HG03064 (cell line): Measurements from ENCODE around the gene OR2V1.
"Not testable (repeated sequence)": the region's sequence is repeated elsewhere in the genome, so short reads cannot be mapped to it uniquely, and the experiment has no call there.

Experiments
- ATAC-seq: cut with Tn5 transposase; IDR thresholded peaks from one replicate; pipeline ENCODE4 v1.9.1; 2021; ENCODE audit warnings: low read depth; ENCODE audit not compliant: unreplicated experiment

The OR2V1 gene

DNA sequence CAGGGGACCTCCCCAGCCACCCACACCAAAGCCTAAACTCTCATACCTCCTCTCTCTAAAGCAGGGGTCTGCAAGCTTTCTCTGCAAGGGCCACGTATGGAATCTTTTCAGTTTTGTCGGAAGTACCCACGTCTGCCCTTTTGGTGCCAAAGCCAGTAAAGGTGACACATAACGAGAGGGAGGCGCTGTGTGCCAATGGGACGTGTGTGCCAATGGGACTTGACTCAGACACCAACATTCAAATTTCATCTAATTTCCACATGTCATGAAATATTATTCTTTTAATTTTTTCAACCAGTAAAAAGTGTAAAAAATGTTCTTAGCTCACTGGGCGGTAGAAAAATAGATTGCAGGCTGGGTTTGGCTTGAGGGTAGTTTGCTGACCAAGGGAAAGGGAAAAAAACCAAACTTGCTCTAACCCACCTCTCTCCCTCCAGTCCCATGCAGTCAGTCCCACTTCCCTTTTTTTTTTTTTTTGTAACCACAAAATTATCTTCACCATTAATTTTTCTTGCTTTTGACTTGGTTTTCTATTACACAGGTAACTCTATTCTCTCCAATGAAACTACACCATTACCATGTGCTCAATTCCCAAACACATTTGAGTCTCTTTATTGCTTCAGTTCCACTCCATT lies 25.5 kb downstream of the OR2V1 start:
- no peak for ATAC-seq

DNA sequence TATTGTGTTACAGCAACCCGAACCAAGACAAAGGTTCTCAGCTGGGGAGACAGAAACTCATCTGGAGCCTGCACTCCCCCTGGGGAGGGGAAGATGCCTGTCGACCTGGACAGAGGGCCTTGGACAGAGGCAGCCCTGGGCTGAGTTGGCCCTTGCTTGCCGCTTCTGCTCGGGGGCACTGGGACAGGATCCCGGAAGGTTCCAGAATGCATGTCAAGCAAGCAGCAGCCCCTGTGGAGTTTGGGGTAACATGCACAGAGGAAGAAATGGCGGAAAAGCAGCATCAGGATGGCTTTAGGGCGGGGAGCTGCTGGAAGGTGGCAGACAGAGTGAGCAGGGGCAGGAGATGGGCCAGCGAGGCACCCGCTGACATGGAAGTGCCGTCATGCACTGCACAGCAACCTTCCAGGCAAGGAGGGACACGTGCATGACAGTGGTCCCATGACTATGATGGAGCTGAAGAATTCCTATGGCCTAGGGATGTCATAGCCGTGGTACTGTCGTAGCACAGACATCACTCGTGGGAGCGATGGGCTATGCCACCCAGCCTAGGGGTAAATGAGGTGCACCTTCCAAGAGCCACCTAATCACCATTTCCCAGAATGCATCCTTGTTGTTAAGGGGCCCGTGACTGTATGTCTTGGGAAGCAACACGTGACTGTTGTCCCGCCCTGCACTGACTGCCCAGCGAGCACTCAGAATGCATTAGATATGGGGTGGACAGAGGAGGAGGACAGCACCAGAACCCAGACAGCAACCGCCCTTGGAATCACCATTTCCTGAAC lies 26.2 kb downstream of the OR2V1 start:
- ATAC-seq = not testable (repeated sequence)

DNA sequence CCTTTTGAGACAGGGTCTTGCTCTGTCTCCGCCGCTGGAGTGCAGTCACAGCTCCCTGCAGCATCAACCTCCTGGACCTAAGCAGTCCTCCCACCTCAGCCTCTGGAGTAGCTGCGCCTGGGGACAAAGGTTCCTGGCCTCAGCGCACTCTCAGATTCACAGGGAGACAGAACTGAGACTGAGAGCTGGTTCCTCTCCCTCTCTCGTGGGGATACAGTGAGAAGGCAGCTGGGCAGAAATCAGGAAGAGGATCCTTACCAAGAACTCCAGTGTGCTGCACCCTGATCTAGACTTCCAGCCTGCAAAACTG lies 26.8 kb downstream of the OR2V1 start:
- not testable (repeated sequence) for ATAC-seq

DNA sequence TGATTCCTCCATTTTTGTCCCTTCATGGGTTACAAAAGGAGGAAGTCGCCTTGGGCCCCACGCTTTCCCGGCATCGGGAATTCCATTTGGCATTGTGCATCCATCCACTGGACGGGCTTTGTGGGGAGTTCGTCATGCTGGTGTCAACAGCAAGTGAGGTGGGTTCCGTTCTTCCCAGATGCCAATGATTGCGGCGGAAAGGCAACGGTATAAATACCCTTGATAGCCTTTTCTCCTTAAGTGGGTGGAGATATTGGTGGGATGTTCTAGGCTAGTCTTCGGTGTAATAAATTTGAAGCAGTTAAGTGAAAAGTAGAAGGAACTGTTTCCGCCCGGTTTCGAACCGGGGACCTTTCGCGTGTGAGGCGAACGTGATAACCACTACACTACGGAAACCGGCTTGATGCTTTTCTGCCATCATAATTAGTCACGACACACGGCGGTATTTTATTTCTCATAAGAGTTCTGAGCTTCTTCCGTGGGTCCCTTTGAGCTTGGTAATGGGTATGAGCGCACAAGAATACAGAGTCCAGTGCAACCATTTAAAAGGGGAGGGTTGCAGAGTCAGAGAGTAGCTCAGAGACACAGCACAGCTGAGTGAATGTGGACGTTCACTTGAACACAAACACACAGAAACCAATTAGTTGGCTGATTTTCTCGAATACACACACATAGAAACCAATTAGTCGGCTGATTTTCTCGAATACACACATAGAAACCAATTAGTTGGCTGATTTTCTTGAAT lies 28.9 kb downstream of the OR2V1 start:
- ATAC-seq = not testable (repeated sequence)

DNA sequence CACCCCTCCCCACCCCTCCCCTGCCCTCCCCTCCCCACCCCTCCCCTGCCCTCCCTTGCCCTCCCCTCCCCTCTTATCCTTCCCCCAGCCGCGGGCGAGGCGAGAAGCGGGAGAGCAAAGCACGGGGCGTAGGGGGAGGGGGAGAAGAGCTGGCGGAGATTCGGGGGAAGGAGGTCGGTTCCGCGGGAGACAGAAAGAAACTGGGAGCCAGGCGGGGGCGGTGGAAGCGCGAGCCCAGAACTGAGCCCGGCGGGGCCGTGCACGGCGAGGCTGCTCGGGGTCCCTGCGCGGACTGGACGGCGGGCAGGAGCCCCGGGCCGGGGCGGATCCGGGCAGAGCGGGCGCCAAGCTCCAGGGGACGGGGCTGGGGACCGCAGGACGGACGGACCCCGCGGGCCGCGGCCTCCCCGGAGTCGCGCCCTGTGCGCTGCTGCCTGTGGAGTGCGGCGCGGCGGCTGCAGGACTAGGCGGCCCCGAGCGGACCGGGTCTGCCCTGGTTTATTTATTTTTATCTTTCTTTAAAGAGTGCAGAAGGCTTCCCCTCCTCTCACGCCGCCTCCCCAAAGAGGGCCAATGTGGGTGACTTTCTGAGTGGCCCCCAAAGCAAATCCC lies 29.8 kb downstream of the OR2V1 start:
- ATAC-seq = not testable (repeated sequence)

DNA sequence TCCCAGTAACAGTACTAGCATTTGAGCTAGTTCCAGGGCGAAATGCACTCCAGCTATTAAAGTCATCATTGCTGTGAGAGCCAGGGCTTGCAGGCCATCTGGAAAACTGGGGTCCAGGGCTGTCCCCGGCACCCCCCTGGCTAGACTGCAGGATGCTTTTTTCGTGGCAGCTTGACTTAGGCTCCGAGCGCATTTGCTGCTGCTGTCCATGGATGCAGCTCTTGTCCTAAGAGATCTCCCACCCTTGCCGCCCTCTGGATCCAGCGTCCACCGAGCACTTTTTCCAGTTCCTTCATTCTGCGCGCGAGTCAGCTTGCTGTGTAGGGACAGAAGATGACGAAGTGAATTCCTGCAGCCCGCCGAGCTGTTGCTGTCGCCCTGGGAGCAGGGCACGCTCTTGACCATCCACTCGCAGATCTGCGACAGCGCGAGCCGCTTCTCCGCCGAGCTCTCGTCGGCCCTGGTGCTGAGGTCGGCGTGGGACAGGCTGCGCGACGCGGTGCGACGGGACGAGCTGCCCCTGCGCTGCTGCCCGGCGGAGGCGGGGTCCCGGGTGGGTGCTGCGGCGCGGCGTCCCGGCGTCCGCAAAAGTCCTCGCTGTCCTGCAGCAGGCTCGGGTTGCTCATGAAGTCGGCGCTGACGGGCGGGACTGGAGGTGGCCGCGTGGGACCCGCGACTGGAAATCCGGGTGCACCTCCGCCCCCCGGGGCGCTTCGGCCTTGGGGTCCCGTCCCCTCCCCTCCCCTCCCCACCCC lies 30.7 kb downstream of the OR2V1 start:
- no peak for ATAC-seq

DNA sequence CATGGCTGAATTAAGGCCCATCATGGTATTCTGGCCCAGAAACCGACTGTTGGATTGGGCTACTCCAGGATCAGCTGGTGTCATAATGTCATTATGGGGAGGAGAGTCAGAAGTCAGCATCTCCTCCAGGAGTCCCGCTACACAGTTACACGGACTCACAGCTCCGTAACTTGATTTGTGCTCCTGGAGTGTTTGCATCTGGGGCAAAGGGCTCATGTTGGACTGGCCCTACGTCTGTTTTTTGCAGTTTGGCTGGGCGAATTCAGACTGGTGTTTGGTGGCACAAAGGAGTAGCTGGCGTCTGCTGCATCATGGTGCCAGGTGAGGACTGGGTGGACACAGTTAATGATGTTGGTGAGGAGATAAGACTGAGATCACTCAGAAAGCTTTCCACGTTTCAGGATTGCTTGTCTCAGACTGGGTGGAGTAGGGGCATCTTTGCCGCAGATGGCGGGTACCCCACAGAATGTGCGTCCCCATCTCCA lies 31.3 kb downstream of the OR2V1 start:
- ATAC-seq = no peak

DNA sequence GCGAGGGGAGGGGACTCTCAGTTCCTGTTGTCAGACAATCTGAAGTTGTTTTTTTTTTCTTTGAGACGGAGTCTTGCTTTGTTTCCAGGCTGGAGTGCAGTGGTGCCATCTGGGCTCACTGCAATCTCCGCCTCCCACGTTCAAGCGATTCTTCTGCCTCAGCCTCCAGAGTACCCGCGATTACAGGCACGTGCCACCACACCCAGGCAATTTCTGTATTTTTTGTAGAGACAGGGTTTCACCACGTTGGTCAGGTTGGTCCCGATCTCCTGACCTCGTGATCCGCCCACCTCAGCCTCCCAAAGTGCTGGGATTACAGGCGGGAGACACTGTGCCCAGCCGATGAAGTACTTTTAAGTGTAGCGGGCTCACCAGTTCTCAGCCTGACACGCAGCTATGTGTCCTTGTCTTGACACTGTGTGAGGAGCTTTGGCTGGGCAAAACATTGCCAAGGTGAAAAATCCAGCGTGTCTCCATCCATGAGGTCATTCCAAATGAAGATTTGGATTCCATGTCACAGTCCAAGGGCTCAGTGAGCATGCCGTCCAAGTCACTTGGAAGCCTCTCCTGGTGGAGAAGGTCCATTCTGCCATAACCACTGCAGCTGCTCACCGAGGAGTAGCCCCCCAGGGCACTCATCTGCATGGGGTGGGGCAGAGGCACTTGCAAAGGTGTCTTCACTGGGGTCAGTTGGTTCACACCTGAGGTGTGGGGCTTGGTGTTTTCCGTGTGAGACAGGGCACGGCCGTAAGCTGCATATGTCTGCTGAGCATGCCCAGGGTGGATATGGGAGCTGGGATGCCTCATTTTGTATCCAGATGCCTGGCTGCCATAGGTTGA lies 32.0 kb downstream of the OR2V1 start:
- no peak for ATAC-seq

DNA sequence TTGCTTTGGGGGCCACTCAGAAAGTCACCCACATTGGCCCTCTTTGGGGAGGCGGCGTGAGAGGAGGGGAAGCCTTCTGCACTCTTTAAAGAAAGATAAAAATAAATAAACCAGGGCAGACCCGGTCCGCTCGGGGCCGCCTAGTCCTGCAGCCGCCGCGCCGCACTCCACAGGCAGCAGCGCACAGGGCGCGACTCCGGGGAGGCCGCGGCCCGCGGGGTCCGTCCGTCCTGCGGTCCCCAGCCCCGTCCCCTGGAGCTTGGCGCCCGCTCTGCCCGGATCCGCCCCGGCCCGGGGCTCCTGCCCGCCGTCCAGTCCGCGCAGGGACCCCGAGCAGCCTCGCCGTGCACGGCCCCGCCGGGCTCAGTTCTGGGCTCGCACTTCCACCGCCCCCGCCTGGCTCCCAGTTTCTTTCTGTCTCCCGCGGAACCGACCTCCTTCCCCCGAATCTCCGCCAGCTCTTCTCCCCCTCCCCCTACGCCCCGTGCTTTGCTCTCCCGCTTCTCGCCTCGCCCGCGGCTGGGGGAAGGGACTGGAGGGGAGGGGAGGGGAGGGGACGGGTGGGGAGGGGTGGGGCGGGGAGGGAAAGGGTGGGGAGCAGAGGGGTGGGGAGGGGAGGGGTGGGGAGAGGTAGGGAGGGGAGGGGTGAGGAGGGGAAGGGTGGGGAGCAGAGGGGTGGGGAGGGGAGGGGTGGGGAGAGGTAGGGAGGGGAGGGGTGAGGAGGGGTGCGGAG lies 33.0 kb downstream of the OR2V1 start:
- not testable (repeated sequence) for ATAC-seq

DNA sequence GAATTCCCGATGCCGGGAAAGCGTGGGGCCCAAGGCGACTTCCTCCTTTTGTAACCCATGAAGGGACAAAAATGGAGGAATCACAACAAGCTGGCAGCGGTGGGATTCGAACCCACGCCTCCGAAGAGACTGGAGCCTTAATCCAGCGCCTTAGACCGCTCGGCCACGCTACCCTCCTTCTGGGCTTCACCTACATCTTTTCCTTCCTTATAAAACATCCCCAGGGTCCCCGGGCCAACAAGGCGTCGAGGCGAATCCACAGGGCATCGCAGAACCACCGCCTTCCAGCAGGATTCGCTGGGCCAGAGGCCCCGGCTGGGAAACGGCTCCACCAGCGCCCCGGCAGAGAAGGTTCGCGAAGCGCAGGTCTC lies 33.6 kb downstream of the OR2V1 start:
- ATAC-seq = not testable (repeated sequence)

DNA sequence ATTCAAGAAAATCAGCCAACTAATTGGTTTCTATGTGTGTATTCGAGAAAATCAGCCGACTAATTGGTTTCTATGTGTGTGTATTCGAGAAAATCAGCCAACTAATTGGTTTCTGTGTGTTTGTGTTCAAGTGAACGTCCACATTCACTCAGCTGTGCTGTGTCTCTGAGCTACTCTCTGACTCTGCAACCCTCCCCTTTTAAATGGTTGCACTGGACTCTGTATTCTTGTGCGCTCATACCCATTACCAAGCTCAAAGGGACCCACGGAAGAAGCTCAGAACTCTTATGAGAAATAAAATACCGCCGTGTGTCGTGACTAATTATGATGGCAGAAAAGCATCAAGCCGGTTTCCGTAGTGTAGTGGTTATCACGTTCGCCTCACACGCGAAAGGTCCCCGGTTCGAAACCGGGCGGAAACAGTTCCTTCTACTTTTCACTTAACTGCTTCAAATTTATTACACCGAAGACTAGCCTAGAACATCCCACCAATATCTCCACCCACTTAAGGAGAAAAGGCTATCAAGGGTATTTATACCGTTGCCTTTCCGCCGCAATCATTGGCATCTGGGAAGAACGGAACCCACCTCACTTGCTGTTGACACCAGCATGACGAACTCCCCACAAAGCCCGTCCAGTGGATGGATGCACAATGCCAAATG lies 34.1 kb downstream of the OR2V1 start:
- ATAC-seq = not testable (repeated sequence)

DNA sequence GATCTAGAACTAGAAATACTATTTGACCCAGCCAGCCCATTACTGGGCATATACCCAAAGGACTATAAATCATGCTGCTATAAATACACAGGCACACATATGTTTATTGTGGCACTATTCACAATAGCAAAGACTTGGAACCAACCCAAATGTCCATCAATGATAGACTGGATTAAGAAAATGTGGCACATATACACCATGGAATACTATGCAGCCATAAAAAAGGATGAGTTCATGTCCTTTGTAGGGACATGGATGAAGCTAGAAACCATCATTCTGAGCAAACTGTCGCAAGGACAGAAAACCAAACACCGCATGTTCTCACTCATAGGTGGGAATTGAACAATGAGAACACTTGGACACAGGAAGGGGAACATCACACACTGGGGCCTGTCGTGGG lies 35.8 kb downstream of the OR2V1 start:
- ATAC-seq = not testable (repeated sequence)

DNA sequence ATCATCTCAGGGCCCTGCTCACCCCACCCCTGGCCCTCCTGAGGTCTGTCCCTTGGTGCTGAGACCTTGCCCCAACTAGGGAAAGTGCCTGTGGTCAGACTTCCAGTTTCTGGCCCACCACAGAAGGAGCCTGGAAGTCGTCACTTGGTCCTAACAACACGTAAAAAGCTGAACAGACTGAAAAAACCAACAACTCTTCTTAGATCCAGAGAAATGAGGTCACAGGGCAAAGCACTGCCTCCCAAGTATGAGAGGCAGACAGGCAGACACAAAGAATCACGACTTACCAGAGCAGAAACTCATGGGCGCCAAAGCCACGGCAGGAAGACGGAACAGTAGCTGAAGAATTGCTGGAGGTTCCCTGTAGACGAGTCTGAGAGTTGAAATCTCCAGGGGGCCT lies 38.5 kb downstream of the OR2V1 start:
- no peak for ATAC-seq

DNA sequence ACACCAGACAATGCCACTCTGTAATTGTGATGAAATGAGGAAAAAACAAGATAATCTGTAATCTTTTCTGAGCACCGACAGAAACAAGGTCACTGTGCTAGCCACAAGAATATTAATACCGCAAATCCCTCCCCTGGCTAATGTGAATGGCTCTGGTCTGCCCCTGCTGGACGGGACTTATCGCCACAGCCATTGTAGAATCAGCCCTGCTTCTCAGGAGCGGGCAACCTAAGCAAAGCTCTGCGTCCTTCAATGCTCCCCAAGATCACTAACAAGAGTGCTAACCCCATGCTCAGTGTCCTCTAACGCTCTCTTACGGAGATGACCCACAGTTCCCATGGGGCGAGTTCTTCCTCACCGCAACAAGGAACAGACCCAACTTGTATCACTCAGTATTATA lies 42.7 kb downstream of the OR2V1 start:
- no peak for ATAC-seq

DNA sequence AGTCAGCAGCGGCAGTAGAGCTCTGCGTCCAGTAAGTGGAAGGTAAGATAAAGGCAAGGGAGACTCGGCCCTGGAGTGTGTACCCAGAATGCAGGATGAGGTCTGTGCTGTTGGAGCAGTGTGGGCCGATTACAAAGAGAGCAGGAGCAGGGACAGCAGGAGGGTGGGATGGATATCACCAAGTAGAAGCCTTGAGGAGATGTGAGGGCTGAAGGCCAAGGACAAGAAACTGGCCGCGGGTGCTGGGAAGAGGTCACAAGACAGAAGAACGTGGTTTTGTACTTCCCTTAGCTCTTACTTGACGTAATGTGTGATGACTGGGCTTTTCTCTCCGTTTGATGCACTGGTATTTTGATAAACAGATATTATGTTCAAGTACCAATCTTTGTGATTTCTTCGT lies 43.7 kb downstream of the OR2V1 start:
- ATAC-seq = no peak

DNA sequence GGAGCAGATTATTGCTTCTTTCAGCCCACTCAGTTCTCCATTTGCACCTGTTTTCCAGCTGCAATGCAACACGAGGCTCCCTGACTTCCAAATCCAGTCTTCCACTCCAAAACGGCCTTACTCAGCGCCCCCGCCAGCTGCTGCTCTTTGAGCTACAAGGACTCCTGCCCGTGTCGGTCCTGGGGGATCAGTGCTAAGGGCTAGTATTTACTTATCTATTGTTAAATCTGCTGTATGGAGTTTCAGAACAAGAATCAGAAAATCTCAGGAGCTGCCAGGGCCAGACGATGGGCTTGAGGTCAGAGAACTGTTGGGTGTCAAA lies 44.1 kb downstream of the OR2V1 start:
- no peak for ATAC-seq

DNA sequence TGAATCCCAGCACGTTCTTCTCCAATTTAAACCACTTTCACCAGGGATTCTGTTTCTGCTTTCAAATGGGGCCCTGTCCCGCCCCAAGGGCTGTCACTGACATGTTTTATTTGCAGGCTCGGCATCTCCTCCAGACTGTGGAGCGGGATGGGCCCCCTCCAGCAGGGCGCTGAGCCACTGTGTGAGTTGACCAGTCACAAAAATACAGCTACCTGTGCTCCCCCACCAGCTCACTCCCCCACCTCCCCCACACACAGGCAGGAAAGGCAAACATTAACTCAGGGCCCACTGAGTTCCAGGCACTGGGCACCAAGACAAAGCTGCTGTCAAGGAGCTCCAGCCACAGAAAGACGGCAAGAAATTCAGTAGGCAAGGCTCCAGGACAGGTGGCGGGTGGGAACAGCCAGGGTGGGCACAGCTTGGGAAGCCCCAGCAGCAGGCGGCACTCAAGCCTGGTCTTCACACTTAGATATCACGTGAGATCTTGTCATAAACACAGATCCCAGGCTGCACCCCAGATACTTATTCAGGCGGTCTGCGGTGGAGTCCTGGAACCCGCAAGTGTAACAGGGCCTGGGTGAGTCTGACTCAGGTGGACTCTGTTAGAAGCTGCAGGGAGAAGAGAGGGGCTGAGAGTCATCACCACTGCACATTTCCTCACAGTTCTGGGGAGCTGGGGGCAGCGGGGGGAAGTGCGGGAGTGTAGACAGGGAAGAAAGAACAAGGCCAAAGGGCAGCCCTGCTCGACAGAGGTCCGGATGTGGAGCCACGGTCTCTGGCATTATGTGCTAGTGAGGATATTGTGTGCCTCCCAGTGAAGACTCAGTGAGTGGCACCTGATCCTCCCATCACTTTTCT lies 44.7 kb downstream of the OR2V1 start:
- no peak for ATAC-seq
